GM23338 (cell line): ENCODE results near the gene PNLIPRP2.

Experiments used
- CREB1 ChIP-seq: fragments of 250-450 bp; sonication (Bioruptor Pico); IDR thresholded peaks from 2 replicates; pipeline ENCODE4 v1.5.0; 2020; ENCODE audit warnings: low read depth, mild to moderate bottlenecking, moderate library complexity
- CTCF ChIP-seq, 2 experiments: fragments of 200-600 bp in 1 of 2; sonication (generic) in 1 of 2; conservative IDR thresholded peaks; 2 replicates each; pipeline versions ENCODE4 v1.5.1 to v1.6.1; 2016 to 2017; ENCODE audit warnings: antibody characterized with exemption in 2 of 2, low read depth in 2 of 2, mild to moderate bottlenecking in 2 of 2, moderate library complexity in 1 of 2
- EZH2phosphoT487 ChIP-seq: fragments of 200-600 bp; sonication (generic); IDR thresholded peaks from one replicate; pipeline ENCODE4 v1.8.1; 2018; ENCODE audit warnings: antibody characterized with exemption; ENCODE audit not compliant: unreplicated experiment
- POLR2AphosphoS5 ChIP-seq: IDR thresholded peaks from 2 replicates; pipeline ENCODE4 v1.6.1; 2016; ENCODE audit warnings: antibody characterized with exemption, low read depth
- TF ChIP-seq, protein P1 (sequence below): IDR thresholded peaks from 2 replicates; pipeline ENCODE4 v1.6.1; 2016; ENCODE audit warnings: antibody characterized with exemption

DNA sequence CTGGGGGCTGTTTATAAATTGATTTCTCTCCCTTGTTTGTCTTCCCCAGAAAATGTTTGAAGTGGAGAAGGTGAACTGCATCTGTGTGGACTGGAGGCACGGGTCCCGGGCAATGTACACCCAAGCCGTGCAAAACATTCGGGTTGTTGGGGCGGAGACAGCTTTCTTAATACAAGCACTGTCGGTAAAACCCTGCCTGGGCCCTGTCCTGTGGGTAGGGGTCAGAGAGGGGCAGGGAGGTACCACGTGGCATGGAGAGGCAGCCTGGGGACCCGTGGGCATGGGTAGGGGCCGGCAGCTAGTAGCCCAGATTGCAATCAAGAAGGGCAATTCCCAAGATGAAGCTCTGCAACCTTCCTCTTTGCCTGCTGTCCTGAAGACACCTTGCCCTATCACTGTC, 6.1 kb downstream of the PNLIPRP2 start:
- TF ChIP-seq CTCF (conservative IDR thresholded peaks at IDR 0.05; ENCODE audit: low read depth in 2 of 2), result no peak
- TF ChIP-seq, protein P1, sequence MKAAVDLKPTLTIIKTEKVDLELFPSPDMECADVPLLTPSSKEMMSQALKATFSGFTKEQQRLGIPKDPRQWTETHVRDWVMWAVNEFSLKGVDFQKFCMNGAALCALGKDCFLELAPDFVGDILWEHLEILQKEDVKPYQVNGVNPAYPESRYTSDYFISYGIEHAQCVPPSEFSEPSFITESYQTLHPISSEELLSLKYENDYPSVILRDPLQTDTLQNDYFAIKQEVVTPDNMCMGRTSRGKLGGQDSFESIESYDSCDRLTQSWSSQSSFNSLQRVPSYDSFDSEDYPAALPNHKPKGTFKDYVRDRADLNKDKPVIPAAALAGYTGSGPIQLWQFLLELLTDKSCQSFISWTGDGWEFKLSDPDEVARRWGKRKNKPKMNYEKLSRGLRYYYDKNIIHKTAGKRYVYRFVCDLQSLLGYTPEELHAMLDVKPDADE, result no peak
- TF ChIP-seq EZH2phosphoT487, result no peak
- TF ChIP-seq CREB1 (CRISPR knock-in tag), result no peak
- no peak for TF ChIP-seq POLR2AphosphoS5
